ENCODE measurements around the gene DHRS3. TPM values are rescaled to one million over a fixed set of nuclear protein-coding genes. Genes with fewer than 3 reads are reported as not detected.
"Not testable (repeated sequence)": the region's sequence is repeated elsewhere in the genome, so short reads cannot be mapped to it uniquely, and the experiment has no call there.

The DHRS3 gene
- total RNA-seq, 1 experiment from 2014 or later = 87.0 TPM

- no peak for TF ChIP-seq CEBPB (IDR thresholded peaks at IDR 0.05; ENCODE audit: low read depth)
- TF ChIP-seq TCF7L2 (IDR thresholded peaks at IDR 0.05; ENCODE audit: borderline replicate concordance, extremely low read depth, insufficient read depth, insufficient read length) = no peak
- TF ChIP-seq SP1 (IDR thresholded peaks at IDR 0.05; ENCODE audit: low read depth) = no peak
- H3K79me2 ChIP-seq (ENCODE audit: insufficient read depth, low read length) = no peaks in the 10 kb centered on the region
- H3K9ac ChIP-seq (ENCODE audit: low read length) = no peak overlapping the region
- H3K4me3 ChIP-seq (replicated peaks in 1 of 2; ENCODE audit: low read depth in 1 of 2, low read length in 2 of 2) = no peak overlapping the region
- H3K4me2 ChIP-seq (ENCODE audit: low read length) = no peak overlapping the region
- H3K9me2 ChIP-seq (ENCODE audit: insufficient read depth) = no peaks in the 10 kb centered on the region
- no peaks in the 10 kb centered on the region for H3K27me3 ChIP-seq (ENCODE audit: insufficient read depth, low read length)
- H3K4me1 ChIP-seq (ENCODE audit: control insufficient read depth in 1 of 2, insufficient read depth in 2 of 2, low read length in 2 of 2) = peaks cover 0 to 14% of the 10 kb centered on the region in 2 experiments; a peak in 1 of 4 replicates
- 0 out of 4 replicates have a peak, but pooled peaks cover 0 to 11% of the 10 kb centered on the region in 2 experiments for H3K36me3 ChIP-seq (ENCODE audit: control insufficient read depth in 1 of 2, insufficient read depth in 2 of 2, low read length in 2 of 2)
- BruUV-seq (replicated peaks) = no TSS peak
- ChIA-PET RAD21 (ENCODE audit: low non-redundant PET in 1 of 2, low total read pairs in 2 of 2, uncharacterized antibody in 2 of 2, unreplicated experiment in 2 of 2) (no interaction called here), CTCF (no interaction called here), POLR2A (no interaction called here)
- no peak overlapping the region for H3K27ac ChIP-seq (ENCODE audit: low read depth, low read length)
- peaks cover 0 to 10% of the 10 kb centered on the region in 2 experiments; a peak in 2 of 4 replicates for H3K9me3 ChIP-seq (ENCODE audit: control insufficient read depth in 1 of 2, insufficient read depth in 1 of 2, low read depth in 1 of 2, low read length in 2 of 2)
- DNase-seq (ENCODE audit: low read depth, low spot score) = no peak
- no peaks in the 10 kb centered on the region for H4K20me1 ChIP-seq (ENCODE audit: insufficient read depth)
- ATAC-seq = 0 out of 2 replicates have a peak, but pooled peaks have one; percentile 10
- intact Hi-C loops (cut with micrococcal nuclease) = no loop called here
- no peak overlapping the region for H2AFZ ChIP-seq (ENCODE audit: low read depth, low read length, poor library complexity, severe bottlenecking)
Measured at GRCh38 chr1:12565094-12565965, 52.7 kb downstream of the DHRS3 start.

DNA sequence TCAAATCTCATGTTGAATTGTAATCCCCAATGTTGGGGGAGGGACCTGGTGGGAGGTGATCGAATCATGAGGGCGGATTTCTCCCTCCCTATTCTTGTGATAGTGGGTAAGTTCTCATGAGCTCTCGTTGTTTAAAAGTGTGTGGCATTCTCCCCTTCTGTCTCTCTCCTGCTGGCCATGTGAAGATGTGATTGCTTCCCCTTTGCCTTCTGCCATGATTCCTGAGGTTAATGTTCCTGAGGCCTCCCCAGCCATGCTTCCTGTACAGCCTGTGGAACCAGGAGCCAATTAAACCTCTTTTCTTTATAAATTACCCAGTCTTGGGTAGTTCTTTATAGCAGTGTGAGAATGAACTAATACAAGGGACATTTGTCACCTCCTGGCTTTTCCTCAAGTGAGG lies 53.8 kb downstream of the DHRS3 start:
- H4K20me1 ChIP-seq (ENCODE audit: insufficient read depth); intact Hi-C loops (cut with micrococcal nuclease); H3K9ac ChIP-seq (ENCODE audit: low read length); POLR2A ChIA-PET; H3K36me3 ChIP-seq (ENCODE audit: control insufficient read depth in 1 of 2, insufficient read depth in 2 of 2, low read length in 2 of 2); H3K27me3 ChIP-seq (ENCODE audit: insufficient read depth, low read length); DNase-seq (ENCODE audit: low read depth, low spot score); H3K4me2 ChIP-seq (ENCODE audit: low read length); ATAC-seq; BruUV-seq (replicated peaks); H3K79me2 ChIP-seq (ENCODE audit: insufficient read depth, low read length); RAD21 ChIA-PET (ENCODE audit: low non-redundant PET in 1 of 2, low total read pairs in 2 of 2, uncharacterized antibody in 2 of 2, unreplicated experiment in 2 of 2); H3K9me2 ChIP-seq (ENCODE audit: insufficient read depth); H2AFZ ChIP-seq (ENCODE audit: low read depth, low read length, poor library complexity, severe bottlenecking); H3K27ac ChIP-seq (ENCODE audit: low read depth, low read length); H3K4me3 ChIP-seq (replicated peaks in 1 of 2; ENCODE audit: low read depth in 1 of 2, low read length in 2 of 2); CTCF ChIA-PET: not testable (repeated sequence)
- Histone ChIP-seq H3K9me3 (ENCODE audit: control insufficient read depth in 1 of 2, insufficient read depth in 1 of 2, low read depth in 1 of 2, low read length in 2 of 2) (peaks cover 0 to 10% of the 10 kb centered on the region in 2 experiments; a peak in 2 of 4 replicates), H3K4me1 (ENCODE audit: control insufficient read depth in 1 of 2, insufficient read depth in 2 of 2, low read length in 2 of 2) (peaks cover 0 to 14% of the 10 kb centered on the region in 2 experiments; a peak in 1 of 4 replicates)
- TF ChIP-seq CBX3 (IDR thresholded peaks at IDR 0.05; ENCODE audit: low read depth) = peak; percentile 59; the same call in 1 of the 2 replicates

Measured in HCT116 (cell line).